Measurements from ENCODE around the gene ETV3L.
A peak's percentile ranks its signal among the peaks of the same experiment; 100 is the strongest.

ETV3L gene

DNA sequence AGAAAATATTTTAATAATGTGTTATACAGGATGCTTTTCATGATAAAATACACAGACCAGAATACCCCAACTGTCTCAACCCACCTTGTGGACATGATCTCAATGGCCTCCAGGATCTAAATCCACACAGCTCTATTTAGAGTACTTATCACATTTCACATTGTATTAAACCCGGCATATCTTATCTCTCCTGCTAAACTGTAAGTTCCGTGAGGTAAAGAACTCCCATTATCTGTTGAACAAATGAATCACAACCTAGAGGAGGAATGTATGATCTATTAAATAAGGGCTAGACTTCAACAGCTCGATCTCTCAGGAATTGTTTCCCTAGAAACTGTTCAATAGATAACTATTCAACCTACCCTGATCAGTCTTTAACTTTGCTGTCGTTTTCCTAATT lies 31.7 kb upstream of the ETV3L start:
- no peak for DNase-seq

GRCh38 chr1:157124855-157125254 lies 25.2 kb upstream of the ETV3L start:
- peak; percentile 81 for DNase-seq

- no peak for DNase-seq
Observed at GRCh38 chr1:157119448-157119847, 19.8 kb upstream of the ETV3L start.

DNA sequence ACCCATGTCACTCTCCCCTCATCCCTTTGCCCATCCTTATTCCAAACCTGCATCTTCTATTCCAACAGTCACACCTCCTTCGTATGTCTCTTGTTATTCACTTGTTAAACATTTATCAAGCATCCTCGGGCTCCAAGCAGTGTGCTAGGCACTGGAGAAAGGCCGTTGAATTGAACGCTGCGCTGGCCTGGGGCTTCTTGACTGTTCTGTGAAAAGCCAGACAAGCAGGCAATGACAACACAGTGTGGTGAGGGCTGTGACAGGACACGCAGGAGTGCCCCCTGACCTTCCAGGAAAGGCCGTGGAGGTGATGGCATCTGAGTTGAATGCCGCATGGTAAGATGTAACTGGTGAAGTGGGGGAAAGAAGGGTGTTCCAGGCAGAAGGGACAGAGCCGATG lies 19.4 kb upstream of the ETV3L start:
- DNase-seq: no peak

DNA sequence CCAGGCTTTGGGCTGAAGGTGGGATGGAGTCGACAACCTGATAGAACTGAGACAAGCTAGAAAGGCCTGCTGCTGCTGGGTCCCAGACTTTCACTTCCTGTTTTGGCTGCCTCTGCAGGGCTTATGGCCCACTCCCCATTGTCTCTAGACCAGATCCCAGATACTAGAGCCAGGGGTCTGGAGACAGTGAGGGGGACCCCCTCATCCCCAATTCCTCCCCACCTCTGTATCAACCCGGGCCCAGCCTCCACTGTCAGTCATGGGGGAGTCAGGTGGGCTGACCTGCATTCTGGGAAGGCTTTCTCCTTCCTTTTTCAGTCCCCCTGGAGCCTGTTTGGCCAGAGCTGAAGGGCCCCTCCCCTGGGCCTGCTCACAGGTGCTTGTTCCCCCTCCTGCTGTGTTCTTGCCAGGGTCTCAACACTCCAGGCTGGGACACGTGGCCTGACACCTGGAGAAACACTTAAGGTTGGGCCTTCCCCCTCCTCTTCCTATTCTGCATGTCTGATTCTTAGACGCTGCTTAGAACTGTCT lies 18.0 kb upstream of the ETV3L start:
- peak; percentile 50 for DNase-seq

DNA sequence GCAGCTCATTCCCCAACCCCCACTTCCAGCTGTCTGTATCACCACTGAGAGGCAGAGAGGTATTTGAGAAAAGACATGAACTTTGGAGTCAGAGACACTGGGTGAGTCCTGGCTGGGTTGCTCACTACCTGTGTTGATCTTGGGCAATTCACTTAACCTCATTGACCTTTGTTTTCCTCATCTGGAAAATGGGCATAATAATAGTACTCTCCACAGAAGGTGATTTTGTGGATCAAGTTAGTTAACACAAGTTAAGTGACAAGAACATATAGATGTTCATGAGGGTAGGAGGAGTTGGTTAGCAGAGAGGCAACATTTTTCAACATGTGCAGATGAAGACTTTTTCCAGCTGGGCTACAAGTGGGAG lies 17.1 kb upstream of the ETV3L start:
- no peak for DNase-seq

- DNase-seq: no peak
Observed at GRCh38 chr1:157115851-157116736, 16.5 kb upstream of the ETV3L start.

- no peak for DNase-seq
Observed at GRCh38 chr1:157115429-157115838, 15.8 kb upstream of the ETV3L start.

GRCh38 chr1:157114183-157115121 lies 14.8 kb upstream of the ETV3L start:
- DNase-seq: no peak

GRCh38 chr1:157113631-157114030 lies 14.0 kb upstream of the ETV3L start:
- no peak for DNase-seq

GRCh38 chr1:157113106-157113505 lies 13.5 kb upstream of the ETV3L start:
- DNase-seq: no peak

GRCh38 chr1:157112186-157112867 lies 12.7 kb upstream of the ETV3L start:
- no peak for DNase-seq

DNA sequence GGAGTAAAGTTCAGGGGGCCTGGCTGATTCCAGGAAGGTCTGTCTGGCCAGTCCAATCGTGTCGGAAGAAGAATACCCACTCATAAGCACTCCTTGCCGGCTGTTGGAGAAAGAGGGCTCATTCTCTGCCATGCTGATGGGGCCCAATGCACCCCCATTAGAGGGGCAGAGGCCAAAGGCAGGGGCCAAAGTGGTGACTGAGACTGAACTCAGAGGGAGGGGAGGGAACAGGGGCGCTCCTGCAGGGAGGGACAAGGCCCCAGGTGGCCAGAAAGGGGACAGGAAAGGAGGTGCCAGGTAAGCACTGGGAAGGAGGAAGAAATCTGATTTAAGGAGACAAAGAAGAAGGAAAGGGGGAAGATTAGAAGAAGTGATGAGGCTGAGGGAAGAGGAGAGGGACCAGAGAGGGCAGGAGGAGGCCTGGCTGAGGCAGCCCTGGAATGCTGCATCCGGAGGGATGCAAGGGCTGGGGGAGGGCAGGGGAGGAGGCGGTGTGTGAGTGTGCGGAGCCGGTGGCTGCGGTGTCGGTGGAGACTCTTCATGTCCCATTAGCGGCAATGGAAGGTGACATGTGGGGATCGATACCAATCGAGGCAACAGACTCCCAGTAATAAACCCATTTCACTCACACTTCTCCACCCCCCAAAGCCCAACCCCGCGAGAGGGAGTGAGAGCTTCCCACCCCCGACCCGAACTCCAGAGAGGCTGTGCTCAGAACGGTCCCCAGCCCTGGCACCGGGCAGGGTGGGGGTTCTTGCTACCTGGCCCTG lies 12.0 kb upstream of the ETV3L start:
- no peak for DNase-seq

GRCh38 chr1:157110686-157111085 lies 11.1 kb upstream of the ETV3L start:
- peak; percentile 63 for DNase-seq

DNA sequence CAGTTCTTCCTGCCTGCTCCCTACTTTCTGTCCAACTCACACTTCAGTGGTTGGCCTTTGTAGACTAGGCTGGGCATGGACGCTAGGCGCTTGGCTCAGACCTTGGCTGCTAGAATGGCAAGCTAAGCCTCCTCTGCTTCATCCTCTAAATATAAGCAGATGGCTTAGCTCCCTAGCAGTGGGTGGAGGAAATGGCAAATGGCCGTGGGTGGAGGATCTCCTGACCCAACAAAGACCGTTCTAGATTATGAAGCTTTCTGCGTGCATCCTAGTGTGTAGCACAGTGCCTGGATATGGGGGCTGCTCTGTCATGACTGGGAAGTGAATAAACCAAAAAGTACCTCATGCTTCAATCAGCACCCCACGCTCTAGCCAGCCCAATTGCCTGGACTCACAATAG lies 10.4 kb upstream of the ETV3L start:
- DNase-seq: no peak

GRCh38 chr1:157108448-157108847 lies 8.8 kb upstream of the ETV3L start:
- no peak for DNase-seq

DNA sequence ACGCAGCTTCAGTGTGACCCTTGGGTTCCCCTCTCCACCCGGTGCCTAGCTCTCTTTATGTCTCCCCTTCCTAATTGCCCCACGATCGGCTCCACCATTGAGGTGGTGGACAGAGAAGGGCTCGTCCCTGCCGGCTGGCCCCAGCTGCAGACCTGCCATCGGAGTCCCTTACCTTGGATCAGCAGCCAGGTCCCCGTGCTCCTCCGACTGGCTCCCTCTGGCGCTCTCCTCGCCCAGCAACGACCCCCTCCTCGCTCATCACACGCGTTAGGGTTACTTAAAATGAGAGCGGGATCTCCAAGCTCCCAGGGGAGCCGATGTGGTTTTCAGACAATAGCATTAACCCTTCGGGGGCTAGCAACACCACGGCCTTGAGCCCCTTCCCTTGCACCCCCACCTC lies 8.1 kb upstream of the ETV3L start:
- no peak for DNase-seq

DNA sequence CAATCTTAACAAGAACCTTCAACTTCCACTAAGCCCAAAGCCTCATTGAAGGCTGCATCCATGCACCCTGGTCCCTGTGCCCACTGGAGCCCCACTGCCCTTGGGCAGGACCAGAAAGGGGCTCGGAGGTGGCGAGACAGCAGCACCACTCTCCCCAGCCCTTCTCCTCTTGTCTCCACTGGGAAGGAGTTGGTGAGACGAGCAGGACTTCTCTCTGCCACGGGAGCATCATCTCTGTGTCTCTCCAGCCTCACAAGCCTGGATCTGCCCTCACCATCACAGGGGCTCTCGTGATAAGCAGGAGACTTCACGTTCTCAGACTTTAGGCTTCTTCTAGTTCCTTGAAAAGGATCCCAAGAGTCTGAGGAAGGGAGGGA lies 7.2 kb upstream of the ETV3L start:
- no peak for DNase-seq

GRCh38 chr1:157105988-157106812 lies 6.6 kb upstream of the ETV3L start:
- DNase-seq: no peak

DNA sequence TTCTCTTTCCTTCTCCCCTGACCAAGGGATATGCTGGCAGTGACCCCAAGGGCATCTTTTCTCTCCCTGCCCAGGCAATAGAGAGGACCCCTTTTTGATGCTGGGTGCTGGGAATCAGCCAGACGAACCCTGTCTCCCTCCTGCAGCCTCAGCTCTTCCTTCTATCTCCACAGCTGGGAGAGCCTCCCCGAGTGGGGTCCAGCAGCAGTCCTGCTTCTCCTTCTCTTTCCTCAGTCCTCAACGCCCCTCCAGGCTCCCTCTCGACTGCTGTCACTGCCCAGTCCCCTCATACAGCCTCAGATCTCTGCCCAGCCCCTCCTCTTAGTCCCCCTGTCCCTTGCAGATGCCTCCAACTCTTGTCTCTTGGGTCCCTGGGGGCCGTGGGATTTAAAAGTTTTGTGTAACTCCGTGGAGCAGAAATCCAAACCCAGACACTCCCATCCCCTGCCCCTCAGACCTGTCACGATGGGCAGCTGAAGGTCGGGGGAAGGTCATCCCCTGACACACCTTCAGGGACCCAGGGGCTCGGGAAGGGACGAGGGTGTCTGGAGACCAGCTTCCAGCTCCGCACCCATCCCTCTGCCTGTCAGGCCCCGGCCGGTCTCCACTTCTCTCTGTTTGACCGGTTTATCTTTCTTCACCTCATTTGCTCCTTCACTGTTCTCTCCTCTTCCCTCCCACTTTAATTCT lies 5.8 kb upstream of the ETV3L start:
- no peak for DNase-seq

Data from DMS79 (cell line).